H54 (cell line): ENCODE data around the gene ALDH1A3.

Experiments used
- DNase-seq: peaks from one replicate; pipeline ENCODE4 v3.0.0; 2011; ENCODE audit warnings: low spot score, mixed read lengths; ENCODE audit not compliant: insufficient read length
- FAIRE-seq: peaks from 3 replicates; lab custom pipeline; 2011; peaks lifted over from hg19 to GRCh38; lab: Jason Lieb, UNC
- POLR2A ChIP-seq: IDR thresholded peaks from 2 replicates; pipeline ENCODE4 v1.6.1; 2011; ENCODE audit warnings: low read depth, mild to moderate bottlenecking, low read length

ALDH1A3 gene

DNA sequence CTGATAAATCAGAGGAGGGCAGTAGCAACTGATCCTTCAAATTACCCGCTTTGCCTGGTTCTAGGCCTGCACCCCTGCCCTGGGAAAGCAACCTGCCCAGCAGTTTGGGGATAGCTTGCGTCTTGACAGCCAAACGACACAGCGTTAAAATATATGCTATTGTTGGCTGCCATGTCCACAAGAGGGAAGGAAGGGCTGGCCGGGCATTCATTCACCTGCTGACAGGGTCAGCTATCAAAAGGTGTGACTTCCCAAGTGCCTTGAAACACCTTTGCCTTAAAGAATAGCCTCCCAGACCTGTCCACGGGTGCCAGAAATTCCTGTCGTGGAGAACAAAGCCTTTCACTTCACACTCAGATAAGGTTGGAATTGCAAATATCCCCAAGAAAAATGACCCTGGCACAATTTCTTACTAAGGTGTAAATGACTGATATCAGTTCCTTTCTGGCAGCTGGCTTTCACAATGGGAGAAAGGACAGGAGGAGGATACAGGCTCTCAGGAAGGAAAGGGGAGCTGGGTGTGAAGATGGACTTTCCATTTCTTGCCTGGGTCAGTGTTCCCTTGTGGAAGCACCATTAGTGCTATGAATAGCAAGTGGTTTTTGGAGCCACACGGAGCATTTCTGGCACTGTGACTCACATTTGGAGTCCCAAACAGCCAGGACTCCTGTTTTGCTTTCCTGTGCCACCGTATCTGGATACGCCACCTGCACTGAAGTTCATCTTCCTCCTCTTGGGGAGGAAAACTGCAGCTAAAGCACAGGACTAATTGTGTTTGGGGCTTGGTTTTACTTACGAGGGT is 19.2 kb downstream of the ALDH1A3 start:
- FAIRE-seq (no peak), DNase-seq (no peak)
- no peak for TF ChIP-seq POLR2A

DNA sequence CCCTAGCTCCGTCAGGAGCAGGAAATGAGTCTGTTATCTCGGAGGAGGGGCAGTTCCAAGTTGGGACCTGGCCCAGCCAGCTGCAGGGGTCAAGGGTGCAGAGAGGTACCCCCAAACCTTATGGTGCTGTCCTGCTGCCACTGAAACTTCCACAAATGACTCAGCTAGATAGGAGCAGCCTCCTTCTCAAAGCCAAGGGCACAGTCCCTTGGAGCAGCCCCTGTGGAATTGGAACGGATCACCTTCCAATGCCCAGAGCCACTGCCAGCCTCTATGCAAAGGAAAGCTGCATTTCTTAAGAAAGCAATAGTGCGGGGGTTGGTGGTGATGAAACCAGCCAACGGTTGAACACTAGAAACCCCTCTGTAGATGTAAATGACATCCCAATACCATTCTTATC is 20.0 kb downstream of the ALDH1A3 start:
- DNase-seq (no peak), FAIRE-seq (no peak)
- TF ChIP-seq POLR2A = no peak

DNA sequence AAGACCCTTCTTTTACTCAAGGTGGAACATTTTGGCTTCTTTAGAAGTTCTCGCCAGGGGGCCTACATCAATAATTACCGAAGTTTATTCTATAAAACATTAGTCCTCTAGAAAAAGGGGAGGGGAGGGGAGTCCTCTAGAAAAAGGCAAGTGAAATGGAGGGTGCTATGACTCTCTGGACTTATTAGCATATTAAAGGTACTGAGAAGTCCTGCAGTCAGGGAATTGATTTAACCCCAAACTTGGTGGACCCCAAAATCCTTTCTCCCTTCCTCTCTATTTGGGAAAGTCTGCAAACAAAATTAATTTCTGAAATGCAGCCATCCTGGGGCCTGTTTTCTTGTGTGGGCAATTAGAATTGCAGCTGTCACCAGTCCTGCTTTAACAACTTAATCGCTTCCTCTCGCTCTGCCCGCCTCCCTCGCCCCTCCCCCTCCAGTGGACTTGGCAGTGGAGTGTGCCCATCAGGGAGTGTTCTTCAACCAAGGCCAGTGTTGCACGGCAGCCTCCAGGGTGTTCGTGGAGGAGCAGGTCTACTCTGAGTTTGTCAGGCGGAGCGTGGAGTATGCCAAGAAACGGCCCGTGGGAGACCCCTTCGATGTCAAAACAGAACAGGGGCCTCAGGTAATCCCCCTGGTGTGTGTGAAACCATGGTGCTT is 20.6 kb downstream of the ALDH1A3 start:
- TF ChIP-seq POLR2A = no peak

DNA sequence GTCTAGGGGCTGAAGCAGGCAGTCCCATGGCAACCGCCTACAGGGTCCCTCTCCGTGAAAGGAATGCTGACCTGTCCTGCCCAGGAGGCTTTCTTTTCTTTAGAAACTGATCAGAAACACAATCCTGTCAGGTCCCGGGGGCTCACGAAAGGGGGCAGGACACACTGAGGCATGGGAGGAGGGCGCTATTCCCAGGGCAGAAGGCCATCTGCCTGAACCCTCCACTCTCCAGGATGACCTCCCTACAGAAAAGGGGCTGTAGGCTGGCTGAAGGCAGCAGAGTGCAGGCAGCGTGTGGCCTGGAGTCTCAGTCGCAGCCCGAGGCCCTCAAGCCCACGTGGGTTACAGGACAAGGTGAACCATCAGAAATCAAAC is 21.2 kb downstream of the ALDH1A3 start:
- TF ChIP-seq POLR2A = no peak
- FAIRE-seq = no peak
- DNase-seq = no peak

More for the DNA sequence above, 20.6 kb downstream of the ALDH1A3 start:
- DNase-seq (no peak), FAIRE-seq (no peak)

DNA sequence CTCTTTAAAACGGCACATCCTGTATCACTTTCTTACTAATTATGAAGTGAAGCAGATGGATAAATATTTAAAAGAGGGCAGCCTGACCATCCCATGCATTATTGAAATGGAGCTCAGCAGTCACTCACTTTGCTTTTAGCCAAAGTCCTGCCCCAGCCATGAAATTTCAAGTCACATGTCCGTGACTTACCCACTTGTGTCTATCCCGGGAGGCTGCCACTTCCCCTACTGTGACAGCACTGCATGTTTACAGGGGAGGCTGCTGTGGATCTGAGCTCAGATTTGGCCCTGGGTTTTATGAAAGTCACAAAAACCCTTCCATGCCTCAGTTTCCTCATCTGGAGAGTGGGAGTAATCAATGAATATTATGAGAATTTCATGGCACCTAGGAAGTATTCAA is 21.7 kb downstream of the ALDH1A3 start:
- FAIRE-seq (no peak), DNase-seq (no peak)
- no peak for TF ChIP-seq POLR2A

DNA sequence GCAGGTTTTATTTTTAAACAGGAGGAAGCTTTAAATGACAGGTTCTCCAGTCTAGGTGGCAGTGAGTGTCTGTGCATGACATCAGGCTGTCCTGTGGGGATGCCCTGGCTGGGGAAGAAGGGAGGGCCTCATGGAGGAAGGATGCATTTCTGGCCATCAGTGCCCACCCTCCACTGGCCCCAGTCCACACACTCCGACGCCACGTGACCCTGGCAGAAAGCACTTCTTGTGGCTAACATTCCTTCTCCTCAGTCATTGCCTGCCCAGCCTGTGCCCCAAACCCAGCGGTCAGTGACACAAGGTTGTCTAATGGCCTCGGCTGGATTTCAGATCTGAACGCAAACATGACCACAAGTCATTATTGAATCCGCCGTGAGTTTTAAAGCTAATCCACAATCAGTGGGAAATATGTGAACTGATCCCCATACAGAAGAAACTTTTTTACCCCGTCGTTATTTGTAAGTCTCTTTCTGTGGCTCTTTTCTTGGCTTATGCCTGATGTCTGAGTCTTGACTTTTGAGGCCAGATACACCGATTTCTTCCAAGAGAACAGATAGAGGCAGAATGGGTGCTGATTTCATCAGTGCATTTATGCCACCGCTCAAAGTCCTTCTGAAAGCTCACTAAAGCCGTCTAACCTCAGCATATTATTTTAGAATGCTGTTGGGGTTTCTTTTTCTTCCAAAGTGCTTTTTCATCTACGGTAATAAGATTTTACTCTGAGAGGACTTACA is 22.2 kb downstream of the ALDH1A3 start:
- FAIRE-seq = no peak
- no peak for TF ChIP-seq POLR2A
- DNase-seq = no peak

DNA sequence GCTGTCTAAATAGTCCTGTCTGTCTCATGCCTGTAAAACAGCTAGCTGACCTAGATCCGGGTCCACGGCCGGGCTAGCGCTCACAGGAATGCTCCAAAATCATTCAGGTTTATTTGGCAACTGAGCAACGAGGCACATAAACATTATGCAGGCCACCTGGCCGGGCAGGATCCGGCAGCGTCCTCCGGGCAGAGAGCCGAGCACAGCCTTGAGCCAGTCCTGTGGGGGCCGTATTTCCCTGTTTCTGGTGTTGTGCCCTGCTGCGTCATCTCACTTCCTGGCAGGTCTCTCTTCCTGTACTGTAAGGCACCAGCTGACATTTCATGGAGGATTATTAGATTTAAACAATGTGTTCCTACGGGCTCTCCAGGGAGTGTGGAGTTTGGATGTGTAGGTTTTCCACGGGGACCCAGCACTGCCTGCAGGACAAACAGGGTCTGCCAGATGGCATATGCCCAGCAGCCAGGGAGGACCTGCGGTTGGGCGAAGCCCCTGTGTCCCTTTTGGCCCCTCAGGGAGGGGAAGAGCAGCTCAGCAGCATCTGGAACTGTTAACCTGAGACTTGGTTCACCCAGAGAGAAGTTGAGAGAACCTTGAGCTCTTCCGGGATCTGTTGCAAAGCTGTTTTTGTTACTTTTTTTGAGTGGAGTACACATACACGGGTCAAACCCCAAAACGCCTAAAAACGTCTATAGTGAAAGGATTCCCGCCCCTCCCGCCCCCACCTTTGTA is 23.0 kb downstream of the ALDH1A3 start:
- no peak for DNase-seq
- no peak for FAIRE-seq
- TF ChIP-seq POLR2A = no peak

DNA sequence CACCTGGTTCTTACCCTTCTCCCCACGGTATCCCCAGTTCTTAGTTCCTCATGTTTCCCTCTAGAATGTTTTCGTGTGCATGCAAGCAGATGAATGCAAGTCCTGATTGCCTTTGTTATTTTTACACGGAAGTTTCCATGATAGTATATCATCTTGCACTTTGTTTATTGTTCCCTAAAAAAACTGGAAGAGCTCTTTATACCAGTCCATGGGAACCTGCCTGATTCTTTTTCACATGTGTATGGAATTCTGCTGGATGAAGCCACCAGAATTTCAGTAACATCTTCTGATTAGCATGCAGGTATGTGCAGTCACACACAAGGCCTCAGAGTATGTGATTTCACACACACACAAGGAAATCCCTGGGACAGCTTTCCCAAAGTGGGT is 23.5 kb downstream of the ALDH1A3 start:
- no peak for TF ChIP-seq POLR2A
- no peak for FAIRE-seq
- no peak for DNase-seq

DNA sequence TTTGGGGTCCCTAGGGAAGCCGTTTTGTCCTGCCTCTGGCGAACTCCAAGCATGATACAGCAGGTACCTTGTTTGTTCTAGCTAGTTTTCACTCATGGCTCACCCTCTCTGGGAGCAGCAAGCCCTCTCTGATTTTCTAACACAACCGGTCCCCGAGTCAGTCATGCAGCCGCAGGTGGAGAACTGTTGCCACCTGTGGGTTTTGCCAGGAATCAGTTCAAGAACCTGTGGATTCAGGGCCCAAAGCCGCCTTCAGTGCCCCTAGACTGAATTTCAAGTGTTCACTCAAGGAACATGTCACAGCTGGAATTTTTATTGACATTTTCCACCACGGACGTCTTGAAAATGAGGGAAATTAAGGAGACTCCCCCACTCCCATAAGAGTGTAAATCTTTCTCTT is 26.2 kb downstream of the ALDH1A3 start:
- TF ChIP-seq POLR2A = no peak
- FAIRE-seq (no peak), DNase-seq (no peak)

DNA sequence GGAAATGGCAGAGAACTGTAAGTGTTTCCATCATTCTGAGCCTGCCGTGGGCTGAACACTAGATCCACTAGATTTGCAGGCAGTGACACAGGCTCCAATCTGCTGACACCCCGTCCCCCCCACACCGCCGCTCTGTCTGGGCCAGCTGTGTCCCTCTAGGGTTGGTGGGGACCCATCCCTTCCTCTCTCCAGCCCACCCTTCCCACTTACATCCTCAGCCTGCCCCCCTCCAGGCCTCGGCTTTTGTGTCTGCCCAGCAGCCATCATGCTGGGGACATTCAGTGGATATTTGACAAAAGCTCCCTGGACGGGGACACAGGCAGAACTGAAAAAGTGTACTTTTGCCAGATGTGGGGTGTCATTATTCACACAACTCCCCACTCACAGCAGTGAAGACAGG is 28.8 kb downstream of the ALDH1A3 start:
- no peak for FAIRE-seq

DNA sequence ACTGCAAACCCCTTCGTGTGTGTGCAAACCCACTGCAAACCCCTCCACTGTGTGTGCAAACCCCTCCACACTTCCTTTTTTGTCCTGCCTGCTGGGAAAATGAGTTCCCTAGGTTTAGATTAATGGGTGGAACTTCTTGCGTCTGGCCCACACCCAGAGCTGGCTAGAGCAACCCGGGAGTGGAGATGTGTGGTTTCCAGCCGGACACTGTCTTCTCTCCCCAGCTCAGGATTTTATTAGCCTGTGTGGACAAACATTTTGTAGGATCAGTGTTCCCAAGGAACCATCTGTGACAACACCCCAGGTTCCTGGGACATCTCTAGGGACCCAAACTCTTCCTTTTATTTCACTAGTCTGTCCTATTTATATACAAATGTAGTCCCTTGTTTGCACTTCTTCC is 29.9 kb downstream of the ALDH1A3 start:
- FAIRE-seq (no peak), DNase-seq (no peak)
- TF ChIP-seq POLR2A = no peak

More for the DNA sequence above, 28.8 kb downstream of the ALDH1A3 start:
- TF ChIP-seq POLR2A = no peak
- DNase-seq = no peak

DNA sequence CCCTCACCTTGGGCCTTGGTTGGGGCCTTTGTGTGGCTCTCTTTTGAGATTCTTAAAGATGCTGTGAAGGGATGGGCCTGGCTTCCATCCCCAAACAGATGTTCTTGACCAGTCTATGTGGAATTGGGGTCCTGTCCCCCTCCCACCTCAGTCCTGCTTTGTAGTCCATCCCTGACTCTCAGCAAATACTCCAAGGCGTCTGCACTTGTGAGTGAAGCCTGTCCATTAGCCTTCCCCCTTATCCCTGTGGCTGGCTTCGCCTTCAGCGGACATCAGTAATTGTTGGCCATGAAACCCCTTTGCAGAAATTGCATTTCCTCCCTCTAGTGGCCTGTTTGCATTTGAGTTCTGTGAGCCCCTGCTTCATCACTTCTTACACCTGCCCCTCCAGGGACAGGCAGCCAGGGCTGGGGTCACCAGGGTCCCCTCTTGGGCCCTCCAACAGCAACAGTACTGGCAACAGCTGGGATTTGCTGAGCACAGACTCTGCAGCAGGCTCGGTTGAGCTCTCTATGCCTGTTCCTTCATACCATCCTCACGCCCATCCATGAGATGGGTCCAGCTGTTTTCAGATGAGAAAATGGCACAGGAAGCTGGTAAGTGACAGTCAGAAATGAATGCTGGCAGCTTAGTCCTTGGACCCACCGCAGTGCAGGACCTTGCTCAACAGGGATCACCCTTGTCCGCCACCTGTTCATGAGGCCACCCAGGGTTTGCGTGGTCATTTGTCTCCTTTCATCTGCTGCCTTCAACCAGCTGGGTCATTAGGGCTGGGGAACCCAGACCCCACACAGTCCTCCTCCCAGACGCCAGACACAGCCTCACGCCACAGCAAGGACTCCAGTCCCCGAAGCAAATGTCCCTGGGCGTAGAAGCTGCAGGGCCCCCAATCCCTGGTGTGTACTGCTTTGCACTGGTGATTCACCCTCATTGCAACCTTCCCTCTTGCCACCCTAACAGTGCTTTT is 30.6 kb downstream of the ALDH1A3 start:
- no peak for DNase-seq
- TF ChIP-seq POLR2A = no peak
- FAIRE-seq = no peak

DNA sequence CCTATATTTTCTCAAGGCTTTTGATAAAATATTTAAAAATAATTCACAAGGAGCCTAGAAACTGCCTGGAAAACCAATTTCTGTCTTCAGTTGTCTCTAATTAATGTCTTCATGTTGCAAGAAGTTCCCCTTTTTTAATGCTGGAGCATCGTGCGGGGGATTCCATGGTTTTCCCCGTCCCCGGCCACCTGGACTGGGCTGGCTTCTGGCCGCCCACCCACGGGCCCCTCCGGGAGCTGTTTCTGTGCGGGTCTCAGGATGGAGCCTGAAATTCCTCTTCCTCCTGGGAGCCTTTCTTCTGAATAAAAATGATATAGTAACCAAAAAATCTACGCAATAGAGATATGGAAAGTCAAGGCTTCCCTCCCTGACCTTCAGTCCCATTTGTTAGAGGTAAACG is 31.5 kb downstream of the ALDH1A3 start:
- FAIRE-seq (no peak), DNase-seq (no peak)
- TF ChIP-seq POLR2A = no peak
